ENCODE data around the gene NXPE3.
"Not testable (repeated sequence)": the region's sequence is repeated elsewhere in the genome, so short reads cannot be mapped to it uniquely, and the experiment has no call there.

- TF ChIP-seq, protein P1, sequence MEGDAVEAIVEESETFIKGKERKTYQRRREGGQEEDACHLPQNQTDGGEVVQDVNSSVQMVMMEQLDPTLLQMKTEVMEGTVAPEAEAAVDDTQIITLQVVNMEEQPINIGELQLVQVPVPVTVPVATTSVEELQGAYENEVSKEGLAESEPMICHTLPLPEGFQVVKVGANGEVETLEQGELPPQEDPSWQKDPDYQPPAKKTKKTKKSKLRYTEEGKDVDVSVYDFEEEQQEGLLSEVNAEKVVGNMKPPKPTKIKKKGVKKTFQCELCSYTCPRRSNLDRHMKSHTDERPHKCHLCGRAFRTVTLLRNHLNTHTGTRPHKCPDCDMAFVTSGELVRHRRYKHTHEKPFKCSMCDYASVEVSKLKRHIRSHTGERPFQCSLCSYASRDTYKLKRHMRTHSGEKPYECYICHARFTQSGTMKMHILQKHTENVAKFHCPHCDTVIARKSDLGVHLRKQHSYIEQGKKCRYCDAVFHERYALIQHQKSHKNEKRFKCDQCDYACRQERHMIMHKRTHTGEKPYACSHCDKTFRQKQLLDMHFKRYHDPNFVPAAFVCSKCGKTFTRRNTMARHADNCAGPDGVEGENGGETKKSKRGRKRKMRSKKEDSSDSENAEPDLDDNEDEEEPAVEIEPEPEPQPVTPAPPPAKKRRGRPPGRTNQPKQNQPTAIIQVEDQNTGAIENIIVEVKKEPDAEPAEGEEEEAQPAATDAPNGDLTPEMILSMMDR (IDR thresholded peaks at IDR 0.05), result not testable (repeated sequence)
- not testable (repeated sequence) for TF ChIP-seq POLR2A (IDR thresholded peaks at IDR 0.05)
Observed at GRCh38 chr3:101753386-101754113, 25.5 kb upstream of the NXPE3 start.
